Heart right ventricle (tissue), 16 donors: Measurements from ENCODE around the gene MSL3. TPM values are rescaled to one million over a fixed set of nuclear protein-coding genes. Genes with fewer than 3 reads are reported as not detected.

Source experiments
- ATAC-seq, 8 donors: fragments of 200-7000 bp; cut with Tn5 transposase; one replicate each; pipeline ENCODE4 v1.9.1; 2020; ENCODE audit warnings: mild to moderate bottlenecking in 8 of 8, moderate library complexity in 8 of 8, moderate number of reproducible peaks in 1 of 8
- DNase-seq, 2 donors: peaks; one replicate each; pipeline ENCODE4 v3.0.0-alpha.2; 2020
- H3K27ac ChIP-seq, 10 donors: fragments of 200-600 bp; sonication (generic) in 2 of 10; one replicate each; pipeline versions ENCODE4 v1.5.0 to v1.8.0; 2020 to 2022; ENCODE audit warnings: mild to moderate bottlenecking in 3 of 10
- H3K27me3 ChIP-seq, 7 donors: fragments of 200-600 bp; one replicate each; pipeline ENCODE4 v1.8.0; 2021 to 2022; ENCODE audit warnings: mild to moderate bottlenecking in 2 of 7
- H3K36me3 ChIP-seq, 9 donors: fragments of 200-600 bp; sonication (generic) in 1 of 9; one replicate each; pipeline versions ENCODE4 v1.5.0 to v1.8.0; 2020 to 2022; ENCODE audit warnings: mild to moderate bottlenecking in 2 of 9
- H3K4me1 ChIP-seq, 9 donors: fragments of 200-600 bp; sonication (generic) in 1 of 9; one replicate each; pipeline versions ENCODE4 v1.5.0 to v1.8.0; 2020 to 2022; ENCODE audit warnings: mild to moderate bottlenecking in 4 of 9
- H3K4me3 ChIP-seq, 10 donors: fragments of 200-600 bp; sonication (generic) in 2 of 10; one replicate each; pipeline versions ENCODE4 v1.5.0 to v1.8.0; 2020 to 2022; ENCODE audit warnings: mild to moderate bottlenecking in 7 of 10, moderate library complexity in 2 of 10
- H3K9me3 ChIP-seq, 11 donors: fragments of 200-600 bp in 10 of 11; sonication (generic) in 2 of 11; one replicate each; pipeline versions ENCODE4 v1.5.0 to v1.8.0; 2013 to 2022; ENCODE audit warnings: mild to moderate bottlenecking in 2 of 11, control low read depth in 1 of 11, moderate library complexity in 1 of 11
- CTCF ChIP-seq, 9 donors: fragments of 200-600 bp; sonication (generic) in 2 of 9; IDR thresholded peaks; one replicate each; pipeline versions ENCODE4 v1.5.0 to v1.8.0; 2021 to 2022; ENCODE audit warnings: antibody characterized with exemption in 9 of 9, mild to moderate bottlenecking in 5 of 9, moderate library complexity in 1 of 9
- WGBS, 2 donors: extraction: QIAGEN DNeasy Blood & Tissue Kit; methylation state at CpG; one replicate each; pipeline ENCODE4 v1.1.7; 2013; ENCODE audit warnings: inconsistent platforms in 1 of 2; 5-methylcytosine and 5-hydroxymethylcytosine counted together
- intact Hi-C, 10 donors: fragments of 100-400 bp; cut with DNase I; formaldehyde crosslinking; loops; one replicate each; pipeline versions ENCODE4 v1.11.1 to v1.14.2; 2022
- polyA plus RNA-seq, 2 donors: library from polyadenylated mRNA; stranded (reverse); fragments of 200-250 nt; gene quantifications; one replicate each; pipeline ENCODE4 v1.2.3, GENCODE V29; 2013
- total RNA-seq, 10 donors: library from RNA; stranded (reverse); fragmentation: NEBNext Ultra II Directional in 3 of 10; extraction: Animal tissue kit (Norgen Biotek cat#: 25700) in 3 of 10; gene quantifications; one replicate each; pipeline versions ENCODE4 v1.2.1 to v1.2.4, GENCODE V29; 2021 to 2023
- donor health status: Arrhythmogenic right ventricular cardiomyopathy.
- donor health status: ischemic (EF 13 %, LVEDD 7.1; RV severe dilation, severe dysfunction).
- donor health status: healthy with polysubstance abuse.
- donor health status: DM: no; HTN: yes; CAD: no.
- donor health status: DM: no; HTN: no; CAD: no.
- donor health status: ischemic (EF 25% LVEDD 6.9; RV normal size, moderate dysfunction).
- donor health status: ischemic (EF 25% LVEDD 5.7; RV mildly dilated, moderate dysfunction).
- donor health status: healthy.
- donor health status: DM: yes; HTN: yes; CAD: no.
- donor health status: Ischemic cardiomyopathy.
- donor health status: ischemic (EF 35%, LVEDD 5.7; RV mildly dilated, moderate dysfunction).
- donor health status: nonischemic (EF 11% LVEDD 7.7; RV severe dilation, severe dysfunction).
- donor health status: DM: yes; HTN: yes; CAD: no.
- donor health status: PGD.
- donor health status: ischemic (EF 29% LVEDD 5.4; RV normal size, mild dysfunction).
- donor health status: nonischemic (EF 23%, LVEDD 6.1; RV moderate dilation, normal function).

MSL3 gene
- total and polyA plus RNA-seq, 12 donors: 7.7 to 24.1 (median 12.2) TPM

- no peaks in the 10 kb centered on the region for H3K36me3 ChIP-seq
- peaks cover 0 to 63% (median 0%) of the 10 kb centered on the region in 7 donors for H3K27me3 ChIP-seq
- no peak overlapping the region for H3K4me3 ChIP-seq
- TF ChIP-seq CTCF (IDR thresholded peaks at IDR 0.05): no peak
- no peak for DNase-seq
- H3K9me3 ChIP-seq: no peaks in the 10 kb centered on the region
- ATAC-seq: no peak
- no peaks in the 10 kb centered on the region for H3K4me1 ChIP-seq
- WGBS, 2 donors: 88 to 94% methylated on average over 3 of the region's 3 CpGs
- intact Hi-C loops: no loop called here
- no peak overlapping the region for H3K27ac ChIP-seq
Observed at GRCh38 chrX:11740794-11741193, 17.2 kb upstream of the MSL3 start.

DNA sequence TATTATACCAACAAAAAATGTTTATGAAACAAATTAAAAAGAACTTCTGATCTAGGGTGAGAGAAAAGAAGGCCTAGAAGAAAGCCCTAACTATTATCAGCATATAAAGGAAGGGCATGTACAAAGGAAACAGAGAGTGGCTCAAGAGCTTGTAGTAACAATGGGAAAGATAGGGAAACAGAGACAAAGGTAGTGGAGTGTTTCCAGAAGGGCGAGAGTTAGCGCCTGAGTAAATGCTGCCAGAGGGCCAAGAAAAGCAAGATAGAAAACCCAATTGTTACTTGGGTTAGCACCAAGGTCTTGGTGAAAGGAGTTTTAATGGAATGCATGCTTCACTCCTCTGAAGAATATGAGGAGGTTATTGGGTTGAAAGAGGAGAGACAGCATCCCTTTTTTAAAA lies 16.5 kb upstream of the MSL3 start:
- H3K27me3 ChIP-seq: peaks cover 0 to 60% (median 0%) of the 10 kb centered on the region in 7 donors
- no peak overlapping the region for H3K27ac ChIP-seq
- no peaks in the 10 kb centered on the region for H3K36me3 ChIP-seq
- no peaks in the 10 kb centered on the region for H3K4me1 ChIP-seq
- TF ChIP-seq CTCF (IDR thresholded peaks at IDR 0.05): no peak
- no peak overlapping the region for H3K4me3 ChIP-seq
- no peak for DNase-seq
- WGBS, 2 donors: 77 to 80% methylated on average over 2 of the region's 2 CpGs
- ATAC-seq: no peak
- no peaks in the 10 kb centered on the region for H3K9me3 ChIP-seq
- intact Hi-C loops: no loop called here

- intact Hi-C loops: no loop called here
- Histone ChIP-seq H3K9me3 (no peaks in the 10 kb centered on the region), H3K4me3 (no peak overlapping the region), H3K27ac (no peak overlapping the region), H3K36me3 (no peaks in the 10 kb centered on the region), H3K27me3 (peaks cover 0 to 43% (median 0%) of the 10 kb centered on the region in 7 donors), H3K4me1 (no peaks in the 10 kb centered on the region)
- ATAC-seq (no peak), DNase-seq (no peak)
- TF ChIP-seq CTCF (IDR thresholded peaks at IDR 0.05): no peak
- WGBS, 2 donors: 63 to 76% methylated on average over 2 of the region's 2 CpGs
Observed at GRCh38 chrX:11745881-11746280, 12.2 kb upstream of the MSL3 start.

- Histone ChIP-seq H3K36me3 (no peaks in the 10 kb centered on the region), H3K27me3 (peaks cover 0 to 30% (median 0%) of the 10 kb centered on the region in 7 donors), H3K4me3 (no peak overlapping the region), H3K4me1 (no peaks in the 10 kb centered on the region), H3K27ac (no peak overlapping the region), H3K9me3 (no peaks in the 10 kb centered on the region)
- DNase-seq (no peak), ATAC-seq (no peak)
- 73 to 78% methylated on average over 4 of the region's 4 CpGs for WGBS, 2 donors
- intact Hi-C loops: no loop called here
- no peak for TF ChIP-seq CTCF (IDR thresholded peaks at IDR 0.05)
Observed at GRCh38 chrX:11750046-11750445, 8.0 kb upstream of the MSL3 start.
